GM19395 (cell line): Measurements from ENCODE around the gene EXD2.
"Not testable (repeated sequence)": the region's sequence is repeated elsewhere in the genome, so short reads cannot be mapped to it uniquely, and the experiment has no call there.

Source experiments
- ATAC-seq: cut with Tn5 transposase; IDR thresholded peaks from one replicate; pipeline ENCODE4 v1.9.1; 2021; ENCODE audit warnings: mild to moderate bottlenecking, moderate library complexity; ENCODE audit not compliant: unreplicated experiment

EXD2 gene

GRCh38 chr14:69275331-69275730, 84.0 kb downstream of the EXD2 start:
- no peak for ATAC-seq

- ATAC-seq: not testable (repeated sequence)
These were observed 86.1 kb downstream of the EXD2 start for GRCh38 chr14:69277356-69277755.

- ATAC-seq: no peak
These were observed 89.5 kb downstream of the EXD2 start for GRCh38 chr14:69280746-69281291.

GRCh38 chr14:69281450-69282169, 90.3 kb downstream of the EXD2 start:
- no peak for ATAC-seq

GRCh38 chr14:69282448-69282847, 91.2 kb downstream of the EXD2 start:
- ATAC-seq: no peak

DNA sequence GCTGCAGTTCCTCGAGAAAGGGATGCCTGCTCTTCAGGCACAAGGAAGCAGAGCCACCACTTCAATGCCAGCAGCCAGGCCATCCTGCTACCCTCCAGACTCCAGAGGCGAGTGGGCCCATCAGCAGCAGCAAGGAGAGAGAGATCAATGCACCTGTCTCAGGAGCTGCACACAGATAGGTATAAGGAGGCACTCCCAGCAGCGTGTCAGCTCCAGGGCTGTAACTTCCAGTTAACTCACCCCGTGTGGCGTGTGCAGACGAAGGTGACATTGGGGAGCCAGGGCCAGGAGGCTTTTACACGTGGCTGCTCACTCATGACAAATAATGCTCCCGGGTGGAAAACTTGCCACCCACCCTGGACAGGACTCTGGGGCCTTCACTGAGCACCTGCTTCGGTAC, 92.9 kb downstream of the EXD2 start:
- ATAC-seq: no peak

- ATAC-seq: no peak
These were observed 94.5 kb downstream of the EXD2 start for GRCh38 chr14:69285661-69286255.

DNA sequence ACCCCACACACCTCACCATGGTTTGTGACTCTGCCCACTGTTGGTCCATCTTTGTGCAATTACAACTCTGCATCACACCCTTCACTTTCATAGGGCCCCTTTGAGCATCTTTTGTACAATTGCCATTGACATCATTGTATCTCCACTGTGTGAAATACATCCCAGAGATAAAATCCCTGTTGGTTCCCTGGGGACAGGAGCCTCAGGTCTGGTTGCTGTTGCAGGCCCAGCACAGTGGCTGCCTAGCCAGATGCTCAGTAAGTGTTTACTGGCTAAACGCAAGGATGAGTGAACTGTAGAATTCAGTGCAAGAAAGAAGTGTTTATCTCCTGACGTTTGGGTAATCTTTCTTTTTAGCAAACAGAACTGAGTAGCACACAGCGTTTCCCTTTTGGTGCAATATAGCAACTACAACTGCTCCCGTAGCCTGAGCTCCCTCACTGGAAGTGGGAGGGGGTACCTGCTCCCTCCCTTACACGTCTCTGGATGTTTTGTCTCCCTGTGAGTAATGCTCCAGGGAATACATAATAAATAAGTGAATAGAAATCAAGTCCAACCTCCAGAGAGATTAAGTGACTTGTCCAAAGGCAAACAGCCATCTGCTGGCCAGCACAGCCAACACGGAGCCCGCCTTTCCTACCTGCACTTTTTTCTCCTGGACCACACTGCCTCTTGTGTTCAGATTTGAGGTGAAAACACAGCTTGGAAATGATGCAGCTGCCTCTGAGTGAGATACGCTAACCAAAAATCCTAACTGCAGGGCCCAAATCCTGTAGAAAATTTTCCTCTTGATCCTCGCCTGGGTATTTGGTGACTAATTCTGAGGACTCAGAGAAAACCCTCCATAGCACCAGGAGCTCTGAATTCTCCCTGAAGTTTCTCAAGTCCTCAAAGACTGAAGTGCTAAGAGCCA, 96.1 kb downstream of the EXD2 start:
- no peak for ATAC-seq

GRCh38 chr14:69288011-69288771, 96.9 kb downstream of the EXD2 start:
- ATAC-seq: no peak

GRCh38 chr14:69288956-69289705, 97.8 kb downstream of the EXD2 start:
- no peak for ATAC-seq

DNA sequence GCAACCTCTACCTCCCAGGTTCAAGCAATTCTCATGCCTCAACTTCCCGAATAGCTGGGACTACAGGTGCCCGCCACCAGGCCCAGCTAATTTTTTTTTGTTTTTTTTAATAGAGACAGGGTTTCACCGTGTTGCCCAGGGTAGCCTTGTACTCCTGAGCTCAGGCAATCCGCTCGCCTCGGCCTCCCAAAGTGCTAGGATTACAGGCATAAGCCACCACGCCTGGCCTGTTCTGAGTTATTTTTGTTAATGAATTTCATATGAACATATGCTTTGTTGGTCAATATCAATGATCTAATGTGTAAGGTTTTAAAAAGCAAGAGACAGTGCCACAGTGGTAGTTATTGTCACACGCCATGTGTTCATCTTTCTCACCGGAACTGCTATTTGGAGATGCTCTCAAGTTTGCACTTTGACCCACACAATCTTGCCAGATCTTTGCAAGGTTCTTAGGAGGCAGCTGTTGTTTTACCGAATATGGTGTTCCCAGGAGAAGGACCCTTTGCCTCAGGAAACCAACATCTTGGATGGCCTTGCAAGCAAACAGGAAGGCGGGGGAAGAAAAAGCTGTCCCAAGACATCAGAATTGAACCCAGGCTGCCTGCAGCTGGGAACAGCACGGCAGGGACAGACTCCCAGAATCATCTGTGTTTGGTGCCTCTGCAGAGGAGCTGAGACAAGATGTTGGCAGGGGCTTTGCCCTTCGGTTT, 98.7 kb downstream of the EXD2 start:
- no peak for ATAC-seq

- not testable (repeated sequence) for ATAC-seq
These were observed 99.6 kb downstream of the EXD2 start for GRCh38 chr14:69290881-69291280.

GRCh38 chr14:69291396-69291795, 100.1 kb downstream of the EXD2 start:
- ATAC-seq: no peak

GRCh38 chr14:69291891-69292561, 100.7 kb downstream of the EXD2 start:
- ATAC-seq: no peak
